Neural progenitor cell (in vitro differentiated cells): ENCODE measurements around the gene ULBP2. TPM values are rescaled to one million over a fixed set of nuclear protein-coding genes. Genes with fewer than 3 reads are reported as not detected.
A peak's percentile ranks its signal among the peaks of the same experiment; 100 is the strongest.
"Not testable (repeated sequence)": the region's sequence is repeated elsewhere in the genome, so short reads cannot be mapped to it uniquely, and the experiment has no call there.

Experiments
- DNase-seq: peaks from one replicate; pipeline ENCODE4 v3.0.0-alpha.2; 2016; ENCODE audit warnings: low spot score
- H2AFZ ChIP-seq: fragments of 200-600 bp; sonication (generic); replicated peaks from 2 replicates; pipeline ENCODE4 v1.6.1; 2016; ENCODE audit warnings: antibody characterized with exemption
- H3F3A ChIP-seq: fragments of 200-600 bp; sonication (generic); 2 replicates; pipeline ENCODE4 v1.6.1; 2016; ENCODE audit warnings: antibody characterized with exemption, low read depth
- H3K27ac ChIP-seq: fragments of 200-600 bp; sonication (generic); 2 replicates; pipeline ENCODE4 v1.5.1; 2016; ENCODE audit warnings: mild to moderate bottlenecking
- H3K27me3 ChIP-seq: fragments of 200-600 bp; sonication (generic); 2 replicates; pipeline ENCODE4 v1.6.1; 2016; ENCODE audit warnings: mild to moderate bottlenecking, moderate library complexity
- H3K36me3 ChIP-seq: fragments of 200-600 bp; sonication (generic); 2 replicates; pipeline ENCODE4 v1.5.1; 2016
- H3K4me1 ChIP-seq: fragments of 200-600 bp; sonication (generic); 2 replicates; pipeline ENCODE4 v1.6.1; 2016; ENCODE audit warnings: mixed run types
- H3K4me2 ChIP-seq: fragments of 200-600 bp; sonication (generic); 2 replicates; pipeline ENCODE4 v1.6.1; 2016
- H3K4me3 ChIP-seq: fragments of 200-600 bp; sonication (generic); 2 replicates; pipeline ENCODE4 v1.5.1; 2016
- H3K79me2 ChIP-seq: fragments of 200-600 bp; sonication (generic); 2 replicates; pipeline ENCODE4 v1.6.1; 2016; ENCODE audit warnings: low read depth
- H3K9ac ChIP-seq: fragments of 200-600 bp; sonication (generic); 2 replicates; pipeline ENCODE4 v1.6.1; 2016
- H3K9me3 ChIP-seq: fragments of 200-600 bp; sonication (generic); 2 replicates; pipeline ENCODE4 v1.5.1; 2016; ENCODE audit warnings: low read depth
- H4K20me1 ChIP-seq: fragments of 200-600 bp; sonication (generic); 2 replicates; pipeline ENCODE4 v1.6.1; 2016; ENCODE audit warnings: low read depth
- H3K27ac Mint-ChIP-seq: 3 replicates; pipeline ENCODE4 v1.8.0; 2021; ENCODE audit warnings: mixed read lengths
- H3K27me3 Mint-ChIP-seq: 2 replicates; pipeline ENCODE4 v1.8.0; 2022; ENCODE audit warnings: low read depth, mild to moderate bottlenecking, inconsistent platforms, moderate library complexity, mixed read lengths; ENCODE audit not compliant: insufficient read depth
- H3K36me3 Mint-ChIP-seq: 3 replicates; pipeline ENCODE4 v1.8.0; 2021; ENCODE audit warnings: mixed read lengths
- H3K4me1 Mint-ChIP-seq: 3 replicates; pipeline ENCODE4 v1.8.0; 2021; ENCODE audit warnings: mixed read lengths
- H3K4me3 Mint-ChIP-seq: 3 replicates; pipeline ENCODE4 v1.8.0; 2021; ENCODE audit warnings: mild to moderate bottlenecking, moderate library complexity, mixed read lengths
- H3K9me3 Mint-ChIP-seq: 3 replicates; pipeline ENCODE4 v1.8.0; 2020; ENCODE audit warnings: mixed read lengths
- CTCF ChIP-seq: fragments of 200-600 bp; sonication (generic); IDR thresholded peaks from 2 replicates; pipeline ENCODE4 v1.5.1; 2017; ENCODE audit warnings: antibody characterized with exemption, mild to moderate bottlenecking
- EZH2 ChIP-seq: fragments of 200-600 bp; sonication (generic); IDR thresholded peaks from 2 replicates; pipeline ENCODE4 v1.6.1; 2017; ENCODE audit warnings: antibody characterized with exemption, mild to moderate bottlenecking, moderate library complexity
- EZH2phosphoT487 ChIP-seq: fragments of 200-600 bp; sonication (generic); IDR thresholded peaks from 2 replicates; pipeline ENCODE4 v1.6.1; 2017; ENCODE audit warnings: antibody characterized with exemption
- total RNA-seq: library from RNA; depleted of rRNA; stranded (reverse); fragments of >200 nt; gene quantifications from 2 replicates; pipeline ENCODE4 v1.2.3, GENCODE V29; 2015; ENCODE audit warnings: low replicate concordance

Gene ULBP2
- total RNA-seq, 1 donor from 2014 or later = not detected

GRCh38 chr6:149938013-149938570 is 3.7 kb upstream of the ULBP2 start:
- Histone ChIP-seq H3K27me3 (peaks cover 100% of the 10 kb centered on the region), H4K20me1 (peaks cover 19% of the 10 kb centered on the region), H3K4me3 (peak overlapping the region; percentile 30), H2AFZ (peak overlapping the region; percentile 77), H3K4me2 (peak overlapping the region; percentile 73)
- H3K4me3 Mint-ChIP-seq, H3K9ac ChIP-seq, H3K79me2 ChIP-seq, H3K9me3 Mint-ChIP-seq, H3K9me3 ChIP-seq, H3F3A ChIP-seq, H3K4me1 ChIP-seq, H3K27ac Mint-ChIP-seq, H3K36me3 Mint-ChIP-seq, H3K27ac ChIP-seq, DNase-seq, H3K4me1 Mint-ChIP-seq, H3K36me3 ChIP-seq: not testable (repeated sequence)
- TF ChIP-seq CTCF = peak; percentile 8
- H3K27me3 Mint-ChIP-seq = peaks cover 91% of the 10 kb centered on the region

- DNase-seq = no peak
- TF ChIP-seq EZH2phosphoT487 = peak; percentile 92
- TF ChIP-seq CTCF = no peak
- peak; percentile 96 for TF ChIP-seq EZH2
- Mint-ChIP-seq H3K36me3 (no peaks in the 10 kb centered on the region), H3K27ac (no peak overlapping the region), H3K27me3 (peaks cover 91% of the 10 kb centered on the region), H3K9me3 (peaks cover 3% of the 10 kb centered on the region), H3K4me3 (peak overlapping the region; percentile 51), H3K4me1 (peaks cover 7% of the 10 kb centered on the region)
- Histone ChIP-seq H3K4me1 (peaks cover 5% of the 10 kb centered on the region), H4K20me1 (peaks cover 19% of the 10 kb centered on the region), H3K4me3 (peak overlapping the region; percentile 30), H3K27me3 (peaks cover 100% of the 10 kb centered on the region), H3K36me3 (no peaks in the 10 kb centered on the region), H3F3A (no peaks in the 10 kb centered on the region), H3K27ac (no peak overlapping the region), H3K4me2 (peak overlapping the region; percentile 73), H3K9ac (no peak overlapping the region), H3K79me2 (no peaks in the 10 kb centered on the region), H2AFZ (peak overlapping the region; percentile 77), H3K9me3 (no peaks in the 10 kb centered on the region)
Measured at GRCh38 chr6:149938571-149939355, 3.1 kb upstream of the ULBP2 start.

GRCh38 chr6:149939356-149939648 is 2.5 kb upstream of the ULBP2 start:
- H3K27ac Mint-ChIP-seq = no peak overlapping the region
- no peak overlapping the region for H3K27ac ChIP-seq

More at GRCh38 chr6:149939356-149939648, 2.5 kb upstream of the ULBP2 start:
- H3K36me3 Mint-ChIP-seq = no peaks in the 10 kb centered on the region
- H3K4me3 Mint-ChIP-seq = peak overlapping the region; percentile 51
- H3K9me3 Mint-ChIP-seq = peaks cover 3% of the 10 kb centered on the region
- Histone ChIP-seq H3K36me3 (no peaks in the 10 kb centered on the region), H3K79me2 (no peaks in the 10 kb centered on the region), H3F3A (no peaks in the 10 kb centered on the region), H3K4me1 (peaks cover 5% of the 10 kb centered on the region), H3K4me2 (no peak overlapping the region), H3K27me3 (peaks cover 100% of the 10 kb centered on the region), H3K9ac (no peak overlapping the region), H3K4me3 (no peak overlapping the region), H3K9me3 (no peaks in the 10 kb centered on the region), H2AFZ (no peak overlapping the region), H4K20me1 (peaks cover 19% of the 10 kb centered on the region)
- peaks cover 7% of the 10 kb centered on the region for H3K4me1 Mint-ChIP-seq
- no peak for DNase-seq
- peaks cover 92% of the 10 kb centered on the region for H3K27me3 Mint-ChIP-seq
- TF ChIP-seq CTCF = no peak
- TF ChIP-seq EZH2phosphoT487 = no peak
- no peak for TF ChIP-seq EZH2
